ENCODE results near the gene TMEM233.
"Not testable (repeated sequence)": the region's sequence is repeated elsewhere in the genome, so short reads cannot be mapped to it uniquely, and the experiment has no call there.

The TMEM233 gene

DNA sequence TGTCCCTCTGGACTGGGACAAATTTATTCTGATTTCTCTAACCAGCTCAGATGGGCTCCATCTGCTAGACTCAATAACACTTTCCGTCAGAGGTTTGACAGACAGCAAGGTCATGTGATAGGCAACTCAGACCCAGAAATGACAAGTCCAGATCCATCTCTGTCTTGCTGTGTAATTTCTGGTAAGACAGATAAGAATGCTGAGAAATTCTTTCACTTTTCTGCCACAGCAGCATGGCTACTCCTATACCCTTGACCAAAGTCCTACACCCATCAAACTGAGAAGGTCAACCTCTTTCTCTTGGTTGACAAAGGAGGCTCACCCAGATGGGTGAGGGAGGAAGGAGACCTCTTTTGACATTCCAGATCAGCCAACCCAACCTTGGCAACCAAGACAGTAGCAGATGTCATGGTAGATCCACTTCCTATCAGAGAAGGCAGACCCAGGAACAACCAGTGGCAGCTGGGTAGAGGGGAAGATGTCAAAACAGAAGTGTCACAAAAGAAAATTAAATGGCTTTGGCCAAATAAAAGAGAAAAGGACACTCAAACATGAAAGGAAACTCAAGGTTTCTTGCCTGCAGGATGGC lies 37.5 kb downstream of the TMEM233 start:
- Histone ChIP-seq H3K4me1 (ENCODE audit: insufficient read depth, low read length) (no peaks in the 10 kb centered on the region), H3K27ac (ENCODE audit: low read depth, low read length) (no peak overlapping the region), H3K9ac (ENCODE audit: low read depth, low read length) (no peak overlapping the region), H3K4me3 (ENCODE audit: low read length) (no peak overlapping the region), H3K36me3 (ENCODE audit: insufficient read depth, low read length) (no peaks in the 10 kb centered on the region), H3K9me3 (ENCODE audit: insufficient read depth, low read depth, low read length) (no peaks in the 10 kb centered on the region), H3K27me3 (ENCODE audit: insufficient read depth, low read length) (no peaks in the 10 kb centered on the region; the same call in 1 of the 2 replicates)
- WGBS = 88% methylated on average over 1 of the region's 1 CpG

DNA sequence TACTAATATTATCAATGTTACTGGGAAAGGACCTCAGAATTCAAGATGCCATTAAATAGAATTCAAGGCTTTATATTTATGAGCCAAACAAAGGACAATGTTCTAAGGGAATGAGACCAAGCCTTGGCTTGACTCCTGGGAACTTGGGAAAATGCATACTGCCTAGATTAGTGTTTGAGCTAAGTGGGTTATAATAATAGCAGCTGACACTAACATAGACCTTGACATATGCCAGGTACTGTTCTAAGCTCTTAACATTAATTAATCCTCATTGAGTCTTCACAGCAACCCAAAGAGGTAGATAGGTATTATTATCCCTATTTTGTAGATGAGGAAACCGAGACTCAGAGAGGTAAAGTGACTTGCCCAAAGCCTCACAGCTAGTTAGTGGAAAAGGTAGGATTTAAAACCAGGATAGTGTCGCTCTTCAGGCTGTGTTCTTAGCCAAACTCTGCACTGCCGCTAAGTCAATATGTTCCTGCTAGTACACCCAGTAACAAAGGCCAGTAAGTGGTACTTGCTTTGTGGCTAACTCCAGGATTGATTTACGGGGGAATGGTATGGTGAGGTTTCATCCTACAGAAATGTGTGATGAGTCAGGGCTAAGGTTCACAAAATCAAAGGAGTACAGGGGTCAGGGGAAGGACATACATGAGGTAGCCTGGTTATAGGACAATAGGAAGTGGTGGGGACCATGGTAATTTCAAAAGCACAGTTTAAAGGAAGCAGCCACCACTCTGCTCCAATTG lies 38.5 kb downstream of the TMEM233 start:
- Histone ChIP-seq H3K9ac (ENCODE audit: low read depth, low read length) (no peak overlapping the region), H3K4me3 (ENCODE audit: low read length) (no peak overlapping the region), H3K36me3 (ENCODE audit: insufficient read depth, low read length) (no peaks in the 10 kb centered on the region), H3K9me3 (ENCODE audit: insufficient read depth, low read depth, low read length) (no peaks in the 10 kb centered on the region), H3K27ac (ENCODE audit: low read depth, low read length) (no peak overlapping the region), H3K27me3 (ENCODE audit: insufficient read depth, low read length) (no peaks in the 10 kb centered on the region; the same call in 1 of the 2 replicates), H3K4me1 (ENCODE audit: insufficient read depth, low read length) (no peaks in the 10 kb centered on the region)
- WGBS = 89% methylated on average over 4 of the region's 4 CpGs

DNA sequence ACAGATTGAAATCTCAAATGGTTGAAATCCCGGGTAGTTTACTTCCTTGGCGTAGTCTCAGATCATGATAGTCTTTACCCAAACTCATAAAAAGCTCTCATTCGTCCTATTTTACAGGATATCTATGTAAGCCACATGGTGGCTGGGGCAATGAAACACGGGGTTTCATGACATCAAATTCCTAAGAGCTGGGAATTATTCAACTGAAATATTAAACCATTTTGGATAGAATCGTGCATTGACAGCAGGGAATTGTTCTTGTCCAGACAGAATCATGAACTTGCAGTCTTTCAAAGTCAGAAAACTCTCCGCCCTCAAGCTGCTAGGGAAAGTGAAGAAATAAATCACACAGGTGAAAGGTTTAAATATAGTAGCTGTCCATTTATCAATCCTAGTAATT lies 41.2 kb downstream of the TMEM233 start:
- 81% methylated on average over 6 of the region's 6 CpGs for WGBS
- H3K36me3 ChIP-seq (ENCODE audit: insufficient read depth, low read length) = no peaks in the 10 kb centered on the region
- no peak overlapping the region for H3K9ac ChIP-seq (ENCODE audit: low read depth, low read length)
- H3K4me1 ChIP-seq (ENCODE audit: insufficient read depth, low read length) = no peaks in the 10 kb centered on the region
- no peaks in the 10 kb centered on the region; the same call in 1 of the 2 replicates for H3K27me3 ChIP-seq (ENCODE audit: insufficient read depth, low read length)
- H3K9me3 ChIP-seq (ENCODE audit: insufficient read depth, low read depth, low read length) = no peaks in the 10 kb centered on the region
- H3K27ac ChIP-seq (ENCODE audit: low read depth, low read length) = no peak overlapping the region
- no peak overlapping the region for H3K4me3 ChIP-seq (ENCODE audit: low read length)

DNA sequence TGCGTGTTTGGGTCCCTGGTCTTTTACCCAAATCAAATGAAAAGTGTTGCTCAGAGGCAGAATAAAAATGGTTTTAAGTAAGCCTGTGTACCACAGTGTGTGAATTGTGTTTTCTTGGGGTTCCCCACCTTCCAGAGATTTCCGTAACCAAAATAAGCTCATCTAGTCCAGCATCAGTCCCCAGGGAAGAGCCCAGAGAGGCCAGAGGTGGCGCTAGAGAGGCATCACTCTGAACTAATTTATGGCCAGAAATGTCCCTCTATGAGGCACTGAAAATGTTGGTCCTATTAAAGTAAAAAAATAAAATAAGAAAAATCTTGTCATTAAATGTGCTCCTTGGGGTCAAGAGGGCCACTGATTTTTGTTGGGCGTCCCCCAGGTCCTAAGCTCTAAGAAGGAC lies 49.4 kb downstream of the TMEM233 start:
- no peak overlapping the region for H3K27ac ChIP-seq (ENCODE audit: low read depth, low read length)
- no peaks in the 10 kb centered on the region for H3K36me3 ChIP-seq (ENCODE audit: insufficient read depth, low read length)
- no peaks in the 10 kb centered on the region for H3K4me1 ChIP-seq (ENCODE audit: insufficient read depth, low read length)
- H3K4me3 ChIP-seq (ENCODE audit: low read length) = no peak overlapping the region
- H3K9ac ChIP-seq (ENCODE audit: low read depth, low read length) = no peak overlapping the region
- H3K9me3 ChIP-seq (ENCODE audit: insufficient read depth, low read depth, low read length) = no peaks in the 10 kb centered on the region
- no peaks in the 10 kb centered on the region for H3K27me3 ChIP-seq (ENCODE audit: insufficient read depth, low read length)
- 68% methylated on average over 4 of the region's 4 CpGs for WGBS

- no peak overlapping the region for H3K4me3 ChIP-seq (ENCODE audit: low read length)
- H3K9ac ChIP-seq (ENCODE audit: low read depth, low read length) = no peak overlapping the region
- 88% methylated on average over 3 of the region's 3 CpGs for WGBS
- no peaks in the 10 kb centered on the region for H3K4me1 ChIP-seq (ENCODE audit: insufficient read depth, low read length)
- H3K9me3 ChIP-seq (ENCODE audit: insufficient read depth, low read depth, low read length) = no peaks in the 10 kb centered on the region
- H3K36me3 ChIP-seq (ENCODE audit: insufficient read depth, low read length) = no peaks in the 10 kb centered on the region
- no peak overlapping the region for H3K27ac ChIP-seq (ENCODE audit: low read depth, low read length)
- no peaks in the 10 kb centered on the region for H3K27me3 ChIP-seq (ENCODE audit: insufficient read depth, low read length)
Observed at GRCh38 chr12:119644930-119645329, 51.4 kb downstream of the TMEM233 start.

DNA sequence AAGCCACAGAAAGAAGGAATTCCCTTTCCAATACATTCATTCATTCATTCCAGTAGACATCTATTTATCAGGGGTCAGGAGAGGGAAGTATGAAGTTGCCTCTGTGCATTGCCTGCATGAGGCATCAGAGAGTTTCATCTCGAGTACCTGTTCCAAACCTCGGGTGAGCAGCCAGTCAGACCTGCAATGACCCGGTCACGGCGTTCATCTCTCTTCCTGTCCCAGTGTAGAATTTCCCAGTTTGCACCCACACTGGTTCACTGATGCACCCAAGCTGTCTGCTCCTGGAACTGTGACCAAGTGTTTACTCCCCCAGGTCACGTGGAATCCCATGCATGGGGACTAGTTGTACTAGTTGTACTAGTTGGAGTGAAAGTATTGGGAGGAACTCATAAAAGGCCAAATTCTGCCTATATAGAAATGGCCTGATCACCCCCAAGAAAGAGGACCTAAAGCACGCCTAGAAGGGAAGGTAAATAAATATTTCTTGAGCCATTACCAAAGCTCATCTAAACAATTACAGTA lies 52.0 kb downstream of the TMEM233 start:
- H3K36me3 ChIP-seq (ENCODE audit: insufficient read depth, low read length) = no peaks in the 10 kb centered on the region
- no peak overlapping the region for H3K4me3 ChIP-seq (ENCODE audit: low read length)
- H3K9me3 ChIP-seq (ENCODE audit: insufficient read depth, low read depth, low read length) = no peaks in the 10 kb centered on the region
- no peak overlapping the region for H3K9ac ChIP-seq (ENCODE audit: low read depth, low read length)
- no peaks in the 10 kb centered on the region for H3K27me3 ChIP-seq (ENCODE audit: insufficient read depth, low read length)
- no peak overlapping the region for H3K27ac ChIP-seq (ENCODE audit: low read depth, low read length)
- WGBS = 94% methylated on average over 6 of the region's 7 CpGs
- no peaks in the 10 kb centered on the region for H3K4me1 ChIP-seq (ENCODE audit: insufficient read depth, low read length)

DNA sequence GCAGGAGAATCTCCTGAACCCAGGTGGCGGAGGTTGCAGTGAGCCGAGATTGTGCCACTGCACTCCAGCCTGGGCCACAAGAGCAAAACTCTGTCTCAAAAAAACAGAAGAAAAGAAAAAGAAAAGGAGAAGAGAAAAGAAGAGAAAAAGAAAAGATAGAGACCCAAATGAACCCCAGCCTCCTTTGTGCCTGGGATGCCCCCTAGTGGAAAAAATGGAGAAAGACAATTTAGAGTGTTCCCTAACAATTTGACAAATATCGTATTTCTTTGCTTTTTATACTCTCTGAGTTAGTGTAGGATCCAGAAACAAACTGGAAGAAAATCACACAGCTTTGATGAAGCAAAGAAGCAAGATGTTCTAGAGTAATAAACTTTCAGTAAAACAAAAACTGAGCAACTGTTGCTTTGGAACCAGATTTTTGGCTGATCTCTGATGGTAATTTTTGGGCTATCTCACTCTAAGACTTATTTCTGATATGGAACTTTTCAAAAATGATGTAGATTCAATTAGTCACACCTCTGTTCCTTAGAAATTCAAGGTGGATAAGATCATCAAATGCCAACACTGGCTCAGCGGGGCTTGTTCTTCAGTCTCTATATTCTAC lies 55.7 kb downstream of the TMEM233 start:
- H3K4me1 ChIP-seq (ENCODE audit: insufficient read depth, low read length) = no peaks in the 10 kb centered on the region
- WGBS = 82% methylated on average over 4 of the region's 4 CpGs
- no peak overlapping the region for H3K4me3 ChIP-seq (ENCODE audit: low read length)
- H3K27me3 ChIP-seq (ENCODE audit: insufficient read depth, low read length) = no peaks in the 10 kb centered on the region
- H3K27ac ChIP-seq (ENCODE audit: low read depth, low read length) = no peak overlapping the region
- peaks cover 18% of the 10 kb centered on the region; the same call in 1 of the 2 replicates for H3K9me3 ChIP-seq (ENCODE audit: insufficient read depth, low read depth, low read length)
- H3K36me3 ChIP-seq (ENCODE audit: insufficient read depth, low read length) = no peaks in the 10 kb centered on the region
- no peak overlapping the region for H3K9ac ChIP-seq (ENCODE audit: low read depth, low read length)

GRCh38 chr12:119652665-119653064 lies 59.1 kb downstream of the TMEM233 start:
- Histone ChIP-seq H3K4me3 (ENCODE audit: low read length) (no peak overlapping the region), H3K27me3 (ENCODE audit: insufficient read depth, low read length) (no peaks in the 10 kb centered on the region), H3K9ac (ENCODE audit: low read depth, low read length) (no peak overlapping the region), H3K36me3 (ENCODE audit: insufficient read depth, low read length) (no peaks in the 10 kb centered on the region), H3K27ac (ENCODE audit: low read depth, low read length) (no peak overlapping the region), H3K9me3 (ENCODE audit: insufficient read depth, low read depth, low read length) (peaks cover 21% of the 10 kb centered on the region; the same call in 1 of the 2 replicates), H3K4me1 (ENCODE audit: insufficient read depth, low read length) (no peaks in the 10 kb centered on the region)
- 89% methylated on average over 3 of the region's 3 CpGs for WGBS

DNA sequence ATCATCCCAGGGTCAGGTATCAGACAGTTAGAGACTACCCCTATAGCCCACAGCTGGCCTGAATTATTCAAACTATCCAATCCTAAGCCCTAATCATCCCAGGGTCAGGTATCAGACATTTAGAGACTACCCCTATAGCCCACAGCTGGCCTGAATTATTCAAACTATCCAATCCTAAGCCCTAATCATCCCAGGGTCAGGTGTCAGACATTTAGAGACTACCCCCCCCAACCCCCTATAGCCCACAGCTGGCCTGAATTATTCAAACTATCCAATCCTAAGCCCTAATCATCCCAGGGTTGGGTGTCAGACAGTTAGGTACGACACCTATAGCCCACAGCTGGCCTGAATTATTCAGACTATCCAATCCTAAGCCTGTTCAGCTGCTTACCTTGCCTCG lies 63.4 kb downstream of the TMEM233 start:
- H3K9ac ChIP-seq (ENCODE audit: low read depth, low read length); H3K4me3 ChIP-seq (ENCODE audit: low read length); H3K4me1 ChIP-seq (ENCODE audit: insufficient read depth, low read length); H3K27me3 ChIP-seq (ENCODE audit: insufficient read depth, low read length); H3K27ac ChIP-seq (ENCODE audit: low read depth, low read length); H3K36me3 ChIP-seq (ENCODE audit: insufficient read depth, low read length): not testable (repeated sequence)
- H3K9me3 ChIP-seq (ENCODE audit: insufficient read depth, low read depth, low read length) = peaks cover 19% of the 10 kb centered on the region; the same call in 1 of the 2 replicates
- WGBS = 85% methylated on average over 2 of the region's 2 CpGs

DNA sequence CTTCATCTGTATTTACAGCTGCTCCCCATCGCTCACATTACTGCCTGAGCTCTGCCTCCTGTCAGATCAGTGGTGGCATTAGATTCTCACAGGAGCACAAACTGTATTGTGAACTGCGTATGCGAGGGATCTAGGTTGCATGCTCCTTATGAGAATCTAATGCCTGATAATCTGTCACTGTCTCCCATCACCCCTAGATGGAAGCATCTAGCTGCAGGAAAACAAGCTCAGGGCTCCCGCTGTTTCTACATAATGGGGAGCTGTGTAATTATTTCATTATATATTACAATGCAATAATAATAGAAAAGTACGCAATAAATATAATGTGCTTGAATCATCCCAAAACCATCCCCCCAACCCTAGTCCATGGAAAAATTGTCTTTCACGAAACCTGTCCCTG lies 64.6 kb downstream of the TMEM233 start:
- not testable (repeated sequence) for H3K36me3 ChIP-seq (ENCODE audit: insufficient read depth, low read length); H3K27ac ChIP-seq (ENCODE audit: low read depth, low read length); H3K9ac ChIP-seq (ENCODE audit: low read depth, low read length); H3K27me3 ChIP-seq (ENCODE audit: insufficient read depth, low read length); H3K4me3 ChIP-seq (ENCODE audit: low read length); H3K4me1 ChIP-seq (ENCODE audit: insufficient read depth, low read length)
- 95% methylated on average over 5 of the region's 6 CpGs for WGBS
- H3K9me3 ChIP-seq (ENCODE audit: insufficient read depth, low read depth, low read length) = peaks cover 14% of the 10 kb centered on the region; the same call in 1 of the 2 replicates

GRCh38 chr12:119659289-119659897 lies 65.8 kb downstream of the TMEM233 start:
- 61% methylated on average over 4 of the region's 6 CpGs for WGBS
- Histone ChIP-seq H3K4me3 (ENCODE audit: low read length) (no peak overlapping the region), H3K9ac (ENCODE audit: low read depth, low read length) (no peak overlapping the region), H3K27ac (ENCODE audit: low read depth, low read length) (no peak overlapping the region), H3K4me1 (ENCODE audit: insufficient read depth, low read length) (no peaks in the 10 kb centered on the region), H3K27me3 (ENCODE audit: insufficient read depth, low read length) (0 out of 2 replicates have a peak, but pooled peaks cover 9% of the 10 kb centered on the region), H3K36me3 (ENCODE audit: insufficient read depth, low read length) (no peaks in the 10 kb centered on the region), H3K9me3 (ENCODE audit: insufficient read depth, low read depth, low read length) (0 out of 2 replicates have a peak, but pooled peaks cover 2% of the 10 kb centered on the region)
